NCI-H345 (cell line): Measurements from ENCODE around the gene RTN4.
"Not testable (repeated sequence)": the region's sequence is repeated elsewhere in the genome, so short reads cannot be mapped to it uniquely, and the experiment has no call there.

Source experiments
- DNase-seq: peaks from one replicate; lab custom pipeline; 2025; lab: John Stamatoyannopoulos, UW

Gene RTN4

GRCh38 chr2:55010149-55010591, 40.1 kb downstream of the RTN4 start:
- no peak for DNase-seq

- no peak for DNase-seq
Observed at GRCh38 chr2:55009277-55010060, 40.8 kb downstream of the RTN4 start.

GRCh38 chr2:55006306-55006705, 43.9 kb downstream of the RTN4 start:
- no peak for DNase-seq

- no peak for DNase-seq
Observed at GRCh38 chr2:55003706-55004639, 46.3 kb downstream of the RTN4 start.

GRCh38 chr2:55001716-55002115, 48.5 kb downstream of the RTN4 start:
- no peak for DNase-seq

GRCh38 chr2:55000341-55000740, 49.9 kb downstream of the RTN4 start:
- DNase-seq: no peak

GRCh38 chr2:54999182-54999581, 51.1 kb downstream of the RTN4 start:
- no peak for DNase-seq

GRCh38 chr2:54997826-54998225, 52.4 kb downstream of the RTN4 start:
- DNase-seq: no peak

GRCh38 chr2:54995553-54995952, 54.7 kb downstream of the RTN4 start:
- DNase-seq: no peak

GRCh38 chr2:54990694-54991093, 59.6 kb downstream of the RTN4 start:
- not testable (repeated sequence) for DNase-seq

- DNase-seq: no peak
Observed at GRCh38 chr2:54988612-54989011, 61.6 kb downstream of the RTN4 start.

GRCh38 chr2:54986264-54986663, 64.0 kb downstream of the RTN4 start:
- no peak for DNase-seq

- DNase-seq: no peak
Observed at GRCh38 chr2:54984476-54984875, 65.8 kb downstream of the RTN4 start.

- no peak for DNase-seq
Observed at GRCh38 chr2:54983345-54984220, 66.7 kb downstream of the RTN4 start.

- no peak for DNase-seq
Observed at GRCh38 chr2:54981385-54981784, 68.9 kb downstream of the RTN4 start.

GRCh38 chr2:54979321-54980044, 70.8 kb downstream of the RTN4 start:
- no peak for DNase-seq

- DNase-seq: no peak
Observed at GRCh38 chr2:54977149-54977548, 73.1 kb downstream of the RTN4 start.

- DNase-seq: no peak
Observed at GRCh38 chr2:54975598-54976492, 74.4 kb downstream of the RTN4 start.

- no peak for DNase-seq
Observed at GRCh38 chr2:54975175-54975574, 75.1 kb downstream of the RTN4 start.

GRCh38 chr2:54969940-54970338, 80.3 kb downstream of the RTN4 start:
- DNase-seq: no peak
